Stomach (tissue), 4 donors: ENCODE measurements around the gene POU3F2.

Source experiments
- CTCF ChIP-seq, 7 experiments: fragments of 450-650 bp in 4 of 7; fragments of 200-600 bp in 3 of 7; sonication (generic) in 3 of 7; IDR thresholded peaks; one replicate each; pipeline ENCODE4 v1.5.1; 2016 to 2019; ENCODE audit warnings: antibody characterized with exemption in 7 of 7, control low read depth in 2 of 7, mild to moderate bottlenecking in 1 of 7
- EP300 ChIP-seq: sonication (generic); formaldehyde crosslinking; IDR thresholded peaks from one replicate; pipeline ENCODE4 v1.6.1; 2017; ENCODE audit warnings: antibody characterized with exemption
- POLR2A ChIP-seq, 4 donors: fragments of 450-650 bp; IDR thresholded peaks; one replicate each; pipeline ENCODE4 v1.6.1; 2016; ENCODE audit warnings: antibody characterized with exemption in 4 of 4, control low read depth in 2 of 4, mild to moderate bottlenecking in 1 of 4, moderate library complexity in 1 of 4
- POLR2AphosphoS5 ChIP-seq, 3 donors: sonication (generic); formaldehyde crosslinking; IDR thresholded peaks; one replicate each; pipeline ENCODE4 v1.6.1; 2016; ENCODE audit warnings: antibody characterized with exemption in 3 of 3

GRCh38 chr6:98824162-98824901 lies 10.0 kb upstream of the POU3F2 start:
- TF ChIP-seq CTCF (IDR thresholded peaks at IDR 0.05) (no peak), POLR2A (IDR thresholded peaks at IDR 0.05) (no peak), EP300 (no peak), POLR2AphosphoS5 (IDR thresholded peaks at IDR 0.05) (no peak)
